ENCODE measurements around the gene TRPM1. TPM values are rescaled to one million over a fixed set of nuclear protein-coding genes. Genes with fewer than 3 reads are reported as not detected.
A peak's percentile ranks its signal among the peaks of the same experiment; 100 is the strongest.

Gene TRPM1
- total RNA-seq, 1 experiment from 2014 or later = 0.77 TPM

DNA sequence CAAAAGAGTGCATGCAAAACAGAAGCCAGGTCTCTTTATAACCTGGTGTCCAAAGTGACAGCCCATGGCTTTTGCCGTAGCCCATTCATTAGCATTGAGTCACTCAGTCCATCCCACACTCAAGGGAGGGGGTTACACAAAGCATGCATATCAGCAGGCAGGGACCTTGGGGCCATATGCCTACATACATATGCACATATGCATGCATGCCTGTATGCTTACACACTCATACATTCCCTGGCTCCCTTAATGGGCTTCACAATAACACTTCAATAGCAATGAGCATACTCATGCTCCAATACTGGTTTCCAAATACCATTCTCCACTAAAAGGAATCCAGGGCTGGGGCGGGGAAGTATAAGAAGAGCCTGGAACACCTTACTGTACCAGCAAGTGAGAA lies 22.0 kb downstream of the TRPM1 start:
- H3K4me3 Mint-ChIP-seq = peak overlapping the region; percentile 67
- H3K27me3 Mint-ChIP-seq (ENCODE audit: low read depth) = no peaks in the 10 kb centered on the region; the same call in 1 of the 2 replicates
- CTCF ChIA-PET = interaction anchor here (1.3 kb wide), 1 partner anchor 50 kb away, joined by 5 read pairs; no protein-coding TSS in a partner anchor
- H3K9me3 Mint-ChIP-seq = no peaks in the 10 kb centered on the region
- peaks cover 67% of the 10 kb centered on the region for H3K4me1 Mint-ChIP-seq
- TF ChIP-seq PRRX2 (CRISPR knock-in tag; IDR thresholded peaks at IDR 0.05) = no peak
- TF ChIP-seq, protein P1, sequence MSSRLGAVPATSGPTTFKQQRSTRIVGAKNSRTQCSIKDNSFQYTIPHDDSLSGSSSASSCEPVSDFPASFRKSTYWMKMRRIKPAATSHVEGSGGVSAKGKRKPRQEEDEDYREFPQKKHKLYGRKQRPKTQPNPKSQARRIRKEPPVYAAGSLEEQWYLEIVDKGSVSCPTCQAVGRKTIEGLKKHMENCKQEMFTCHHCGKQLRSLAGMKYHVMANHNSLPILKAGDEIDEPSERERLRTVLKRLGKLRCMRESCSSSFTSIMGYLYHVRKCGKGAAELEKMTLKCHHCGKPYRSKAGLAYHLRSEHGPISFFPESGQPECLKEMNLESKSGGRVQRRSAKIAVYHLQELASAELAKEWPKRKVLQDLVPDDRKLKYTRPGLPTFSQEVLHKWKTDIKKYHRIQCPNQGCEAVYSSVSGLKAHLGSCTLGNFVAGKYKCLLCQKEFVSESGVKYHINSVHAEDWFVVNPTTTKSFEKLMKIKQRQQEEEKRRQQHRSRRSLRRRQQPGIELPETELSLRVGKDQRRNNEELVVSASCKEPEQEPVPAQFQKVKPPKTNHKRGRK (CRISPR knock-in tag; IDR thresholded peaks at IDR 0.05; ENCODE audit: borderline replicate concordance) = no peak
- TF ChIP-seq ZSCAN18 (CRISPR knock-in tag; IDR thresholded peaks at IDR 0.05) = no peak
- TF ChIP-seq ZNF423 (CRISPR knock-in tag; IDR thresholded peaks at IDR 0.05) = no peak
- TF ChIP-seq ELF4 (CRISPR knock-in tag; IDR thresholded peaks at IDR 0.05; ENCODE audit: low read depth) = no peak
- TF ChIP-seq, protein P2, sequence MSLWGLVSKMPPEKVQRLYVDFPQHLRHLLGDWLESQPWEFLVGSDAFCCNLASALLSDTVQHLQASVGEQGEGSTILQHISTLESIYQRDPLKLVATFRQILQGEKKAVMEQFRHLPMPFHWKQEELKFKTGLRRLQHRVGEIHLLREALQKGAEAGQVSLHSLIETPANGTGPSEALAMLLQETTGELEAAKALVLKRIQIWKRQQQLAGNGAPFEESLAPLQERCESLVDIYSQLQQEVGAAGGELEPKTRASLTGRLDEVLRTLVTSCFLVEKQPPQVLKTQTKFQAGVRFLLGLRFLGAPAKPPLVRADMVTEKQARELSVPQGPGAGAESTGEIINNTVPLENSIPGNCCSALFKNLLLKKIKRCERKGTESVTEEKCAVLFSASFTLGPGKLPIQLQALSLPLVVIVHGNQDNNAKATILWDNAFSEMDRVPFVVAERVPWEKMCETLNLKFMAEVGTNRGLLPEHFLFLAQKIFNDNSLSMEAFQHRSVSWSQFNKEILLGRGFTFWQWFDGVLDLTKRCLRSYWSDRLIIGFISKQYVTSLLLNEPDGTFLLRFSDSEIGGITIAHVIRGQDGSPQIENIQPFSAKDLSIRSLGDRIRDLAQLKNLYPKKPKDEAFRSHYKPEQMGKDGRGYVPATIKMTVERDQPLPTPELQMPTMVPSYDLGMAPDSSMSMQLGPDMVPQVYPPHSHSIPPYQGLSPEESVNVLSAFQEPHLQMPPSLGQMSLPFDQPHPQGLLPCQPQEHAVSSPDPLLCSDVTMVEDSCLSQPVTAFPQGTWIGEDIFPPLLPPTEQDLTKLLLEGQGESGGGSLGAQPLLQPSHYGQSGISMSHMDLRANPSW (CRISPR knock-in tag; conservative IDR thresholded peaks at IDR 0.05; ENCODE audit: low read depth) = no peak
- TF ChIP-seq ESRRA (CRISPR knock-in tag; IDR thresholded peaks at IDR 0.05; ENCODE audit: borderline replicate concordance) = no peak
- no peak for TF ChIP-seq SMAD3 (CRISPR knock-in tag; IDR thresholded peaks at IDR 0.05; ENCODE audit: borderline replicate concordance)
- TF ChIP-seq ZBTB21 (CRISPR knock-in tag; IDR thresholded peaks at IDR 0.05; ENCODE audit: borderline replicate concordance) = no peak
- no peak for TF ChIP-seq SOX15 (CRISPR knock-in tag; IDR thresholded peaks at IDR 0.05)
- TF ChIP-seq, protein P3, sequence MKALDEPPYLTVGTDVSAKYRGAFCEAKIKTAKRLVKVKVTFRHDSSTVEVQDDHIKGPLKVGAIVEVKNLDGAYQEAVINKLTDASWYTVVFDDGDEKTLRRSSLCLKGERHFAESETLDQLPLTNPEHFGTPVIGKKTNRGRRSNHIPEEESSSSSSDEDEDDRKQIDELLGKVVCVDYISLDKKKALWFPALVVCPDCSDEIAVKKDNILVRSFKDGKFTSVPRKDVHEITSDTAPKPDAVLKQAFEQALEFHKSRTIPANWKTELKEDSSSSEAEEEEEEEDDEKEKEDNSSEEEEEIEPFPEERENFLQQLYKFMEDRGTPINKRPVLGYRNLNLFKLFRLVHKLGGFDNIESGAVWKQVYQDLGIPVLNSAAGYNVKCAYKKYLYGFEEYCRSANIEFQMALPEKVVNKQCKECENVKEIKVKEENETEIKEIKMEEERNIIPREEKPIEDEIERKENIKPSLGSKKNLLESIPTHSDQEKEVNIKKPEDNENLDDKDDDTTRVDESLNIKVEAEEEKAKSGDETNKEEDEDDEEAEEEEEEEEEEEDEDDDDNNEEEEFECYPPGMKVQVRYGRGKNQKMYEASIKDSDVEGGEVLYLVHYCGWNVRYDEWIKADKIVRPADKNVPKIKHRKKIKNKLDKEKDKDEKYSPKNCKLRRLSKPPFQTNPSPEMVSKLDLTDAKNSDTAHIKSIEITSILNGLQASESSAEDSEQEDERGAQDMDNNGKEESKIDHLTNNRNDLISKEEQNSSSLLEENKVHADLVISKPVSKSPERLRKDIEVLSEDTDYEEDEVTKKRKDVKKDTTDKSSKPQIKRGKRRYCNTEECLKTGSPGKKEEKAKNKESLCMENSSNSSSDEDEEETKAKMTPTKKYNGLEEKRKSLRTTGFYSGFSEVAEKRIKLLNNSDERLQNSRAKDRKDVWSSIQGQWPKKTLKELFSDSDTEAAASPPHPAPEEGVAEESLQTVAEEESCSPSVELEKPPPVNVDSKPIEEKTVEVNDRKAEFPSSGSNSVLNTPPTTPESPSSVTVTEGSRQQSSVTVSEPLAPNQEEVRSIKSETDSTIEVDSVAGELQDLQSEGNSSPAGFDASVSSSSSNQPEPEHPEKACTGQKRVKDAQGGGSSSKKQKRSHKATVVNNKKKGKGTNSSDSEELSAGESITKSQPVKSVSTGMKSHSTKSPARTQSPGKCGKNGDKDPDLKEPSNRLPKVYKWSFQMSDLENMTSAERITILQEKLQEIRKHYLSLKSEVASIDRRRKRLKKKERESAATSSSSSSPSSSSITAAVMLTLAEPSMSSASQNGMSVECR (CRISPR knock-in tag; IDR thresholded peaks at IDR 0.05; ENCODE audit: borderline replicate concordance) = no peak
- TF ChIP-seq ZNF232 (CRISPR knock-in tag; IDR thresholded peaks at IDR 0.05) = no peak
- TF ChIP-seq HMGA2 (CRISPR knock-in tag; IDR thresholded peaks at IDR 0.05) = no peak
- no peaks in the 10 kb centered on the region for H3K36me3 Mint-ChIP-seq
- no peak for DNase-seq (ENCODE audit: low spot score)
- POLR2A ChIA-PET = no interaction called here
- H3K27ac Mint-ChIP-seq = peak overlapping the region; percentile 99
- peak; percentile 40 for ATAC-seq

- Mint-ChIP-seq H3K4me3 (peak overlapping the region; percentile 37; the same call in 1 of the 2 replicates), H3K27ac (peak overlapping the region; percentile 91; the same call in 1 of the 2 replicates), H3K36me3 (no peaks in the 10 kb centered on the region), H3K27me3 (ENCODE audit: low read depth) (no peaks in the 10 kb centered on the region; the same call in 1 of the 2 replicates), H3K9me3 (no peaks in the 10 kb centered on the region), H3K4me1 (peaks cover 67% of the 10 kb centered on the region)
- ChIA-PET POLR2A (interaction anchor here (0.9 kb wide), 1 partner anchor 9 kb away, joined by 6 read pairs; no protein-coding TSS in a partner anchor), CTCF (interaction anchor here (1.3 kb wide), 1 partner anchor 51 kb away, joined by 5 read pairs; no protein-coding TSS in a partner anchor)
- no peak for DNase-seq (ENCODE audit: low spot score)
- TF ChIP-seq, protein P4, sequence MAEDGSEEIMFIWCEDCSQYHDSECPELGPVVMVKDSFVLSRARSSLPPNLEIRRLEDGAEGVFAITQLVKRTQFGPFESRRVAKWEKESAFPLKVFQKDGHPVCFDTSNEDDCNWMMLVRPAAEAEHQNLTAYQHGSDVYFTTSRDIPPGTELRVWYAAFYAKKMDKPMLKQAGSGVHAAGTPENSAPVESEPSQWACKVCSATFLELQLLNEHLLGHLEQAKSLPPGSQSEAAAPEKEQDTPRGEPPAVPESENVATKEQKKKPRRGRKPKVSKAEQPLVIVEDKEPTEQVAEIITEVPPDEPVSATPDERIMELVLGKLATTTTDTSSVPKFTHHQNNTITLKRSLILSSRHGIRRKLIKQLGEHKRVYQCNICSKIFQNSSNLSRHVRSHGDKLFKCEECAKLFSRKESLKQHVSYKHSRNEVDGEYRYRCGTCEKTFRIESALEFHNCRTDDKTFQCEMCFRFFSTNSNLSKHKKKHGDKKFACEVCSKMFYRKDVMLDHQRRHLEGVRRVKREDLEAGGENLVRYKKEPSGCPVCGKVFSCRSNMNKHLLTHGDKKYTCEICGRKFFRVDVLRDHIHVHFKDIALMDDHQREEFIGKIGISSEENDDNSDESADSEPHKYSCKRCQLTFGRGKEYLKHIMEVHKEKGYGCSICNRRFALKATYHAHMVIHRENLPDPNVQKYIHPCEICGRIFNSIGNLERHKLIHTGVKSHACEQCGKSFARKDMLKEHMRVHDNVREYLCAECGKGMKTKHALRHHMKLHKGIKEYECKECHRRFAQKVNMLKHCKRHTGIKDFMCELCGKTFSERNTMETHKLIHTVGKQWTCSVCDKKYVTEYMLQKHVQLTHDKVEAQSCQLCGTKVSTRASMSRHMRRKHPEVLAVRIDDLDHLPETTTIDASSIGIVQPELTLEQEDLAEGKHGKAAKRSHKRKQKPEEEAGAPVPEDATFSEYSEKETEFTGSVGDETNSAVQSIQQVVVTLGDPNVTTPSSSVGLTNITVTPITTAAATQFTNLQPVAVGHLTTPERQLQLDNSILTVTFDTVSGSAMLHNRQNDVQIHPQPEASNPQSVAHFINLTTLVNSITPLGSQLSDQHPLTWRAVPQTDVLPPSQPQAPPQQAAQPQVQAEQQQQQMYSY (CRISPR knock-in tag; IDR thresholded peaks at IDR 0.05) = peak; percentile 78
- no peak for TF ChIP-seq GTF2I (CRISPR knock-in tag; conservative IDR thresholded peaks at IDR 0.05)
- ATAC-seq = peak; percentile 13; the same call in 1 of the 2 replicates
Observed at GRCh38 chr15:31078471-31078870, 23.1 kb downstream of the TRPM1 start.

Measured in WTC11 (cell line).